Smooth muscle cell (in vitro differentiated cells): Measurements from ENCODE around the gene SNAPIN. TPM values are rescaled to one million over a fixed set of nuclear protein-coding genes. Genes with fewer than 3 reads are reported as not detected.
A peak's percentile ranks its signal among the peaks of the same experiment; 100 is the strongest.
"Not testable (repeated sequence)": the region's sequence is repeated elsewhere in the genome, so short reads cannot be mapped to it uniquely, and the experiment has no call there.

Experiments
- DNase-seq: peaks from one replicate; lab custom pipeline; 2025; ENCODE audit not compliant: unreplicated experiment; lab: John Stamatoyannopoulos, UW
- H2AFZ ChIP-seq: fragments of 200-600 bp; sonication (generic); 2 replicates; pipeline ENCODE4 v1.6.0; 2016; ENCODE audit warnings: antibody characterized with exemption, low read depth, mild to moderate bottlenecking
- H3F3A ChIP-seq: fragments of 200-600 bp; sonication (generic); 2 replicates; pipeline ENCODE4 v1.6.0; 2017; ENCODE audit warnings: antibody characterized with exemption, low read depth
- H3K27ac ChIP-seq: fragments of 200-600 bp; sonication (generic); 2 replicates; pipeline ENCODE4 v1.5.1; 2016; ENCODE audit warnings: low read depth, mild to moderate bottlenecking
- H3K27me3 ChIP-seq: fragments of 200-600 bp; sonication (generic); 2 replicates; pipeline ENCODE4 v1.6.1; 2016; ENCODE audit warnings: low read depth, mild to moderate bottlenecking
- H3K36me3 ChIP-seq: fragments of 200-600 bp; sonication (generic); 2 replicates; pipeline ENCODE4 v1.5.1; 2016; ENCODE audit warnings: low read depth
- H3K4me1 ChIP-seq: fragments of 200-600 bp; sonication (generic); 2 replicates; pipeline ENCODE4 v1.5.1; 2016; ENCODE audit warnings: low read depth
- H3K4me2 ChIP-seq: fragments of 200-600 bp; sonication (generic); 2 replicates; pipeline ENCODE4 v1.6.0; 2016; ENCODE audit warnings: mild to moderate bottlenecking
- H3K4me3 ChIP-seq: fragments of 200-600 bp; sonication (generic); 2 replicates; pipeline ENCODE4 v1.5.1; 2016; ENCODE audit warnings: mild to moderate bottlenecking
- H3K79me2 ChIP-seq: fragments of 200-600 bp; sonication (generic); 2 replicates; pipeline ENCODE4 v1.6.0; 2016; ENCODE audit warnings: low read depth, mild to moderate bottlenecking
- H3K9ac ChIP-seq: fragments of 200-600 bp; sonication (generic); 2 replicates; pipeline ENCODE4 v1.6.0; 2016; ENCODE audit warnings: low read depth
- H3K9me3 ChIP-seq: fragments of 200-600 bp; sonication (generic); replicated peaks from 2 replicates; pipeline ENCODE4 v1.5.1; 2016; ENCODE audit warnings: low read depth
- H4K20me1 ChIP-seq: fragments of 200-600 bp; sonication (generic); 2 replicates; pipeline ENCODE4 v1.6.0; 2016; ENCODE audit warnings: low read depth
- WGBS: methylation state at CpG from one replicate; pipeline ENCODE4 v1.1.7; 2016; ENCODE audit warnings: low lambda C conversion rate; 5-methylcytosine and 5-hydroxymethylcytosine counted together
- polyA plus RNA-seq: library from polyadenylated mRNA; unstranded; fragments of >200 nt; fragmentation: Nextera tagmentation; extraction: Ambion mirVana; gene quantifications from 2 replicates; pipeline ENCODE4 v1.2.1, GENCODE V29; 2016
- total RNA-seq: library from RNA; depleted of rRNA; stranded (reverse); fragments of >200 nt; gene quantifications from 2 replicates; pipeline ENCODE4 v1.2.3, GENCODE V29; 2014
- TF ChIP-seq, protein P1 (sequence below): fragments of 200-600 bp; sonication (generic); IDR thresholded peaks from 2 replicates; pipeline ENCODE4 v1.5.1; 2017; ENCODE audit warnings: borderline replicate concordance, mild to moderate bottlenecking, antibody characterized with exemption; ENCODE audit not compliant: insufficient read depth, poor library complexity, severe bottlenecking

The SNAPIN gene
- total and polyA plus RNA-seq, 2 experiments from 2014 or later: 52.0 to 65.5 TPM

DNA sequence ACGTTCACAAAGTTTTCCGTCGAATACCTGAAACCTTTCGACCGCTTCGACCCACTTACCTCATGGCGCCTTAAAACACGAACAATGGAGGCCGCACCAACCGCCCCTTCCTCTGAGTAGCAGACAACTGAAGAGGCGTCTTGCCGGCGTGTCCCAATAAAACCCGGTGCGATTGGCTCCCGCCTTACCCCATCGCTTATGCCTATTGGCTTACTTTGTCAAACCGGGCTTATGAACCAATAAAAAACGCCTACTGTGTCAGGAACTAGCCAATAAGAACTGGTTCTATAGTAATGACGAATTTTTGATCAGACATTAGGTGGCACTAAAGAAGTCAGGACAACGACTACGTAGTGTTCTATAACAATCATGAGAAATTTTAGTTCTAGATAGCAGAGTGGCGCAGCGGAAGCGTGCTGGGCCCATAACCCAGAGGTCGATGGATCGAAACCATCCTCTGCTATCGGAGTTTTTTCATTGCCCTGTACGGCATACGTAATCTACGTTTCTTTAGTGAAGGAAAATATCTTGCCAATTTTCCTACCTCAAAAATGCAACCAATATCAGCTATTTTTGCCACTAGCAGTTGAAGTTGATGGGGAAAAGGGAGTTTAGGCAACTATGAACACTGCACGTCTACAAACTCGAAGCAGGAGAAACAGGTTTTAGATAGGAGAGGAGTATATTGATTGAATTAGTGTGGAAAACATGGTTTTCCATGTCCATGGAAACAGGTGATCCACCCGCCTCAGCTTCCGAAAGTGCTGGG is 12.5 kb downstream of the SNAPIN start, which contains the start of gene ILF2:
Gene ILF2 (minus strand): TSS at position 135 of the 769 bp plus-strand sequence. CDS start 71 bp downstream, at position 64.
- H3K79me2 ChIP-seq: peaks cover 39% of the 10 kb centered on the region
- peaks cover 10% of the 10 kb centered on the region for H4K20me1 ChIP-seq
- H3K4me1 ChIP-seq: peaks cover 10% of the 10 kb centered on the region
- H2AFZ ChIP-seq: peak within 1 kb of the TSS; percentile 87
- H3K27me3 ChIP-seq: no peaks in the 10 kb centered on the region
- no peaks in the 10 kb centered on the region for H3K36me3 ChIP-seq
- WGBS: under 1% methylated on average over 35 of the region's 35 CpGs
- H3K4me2 ChIP-seq: peak within 1 kb of the TSS; percentile 93
- peak within 1 kb of the TSS; percentile 94 for H3K9ac ChIP-seq
- H3F3A ChIP-seq: peaks cover 8% of the 10 kb centered on the region
- TF ChIP-seq, protein P1, sequence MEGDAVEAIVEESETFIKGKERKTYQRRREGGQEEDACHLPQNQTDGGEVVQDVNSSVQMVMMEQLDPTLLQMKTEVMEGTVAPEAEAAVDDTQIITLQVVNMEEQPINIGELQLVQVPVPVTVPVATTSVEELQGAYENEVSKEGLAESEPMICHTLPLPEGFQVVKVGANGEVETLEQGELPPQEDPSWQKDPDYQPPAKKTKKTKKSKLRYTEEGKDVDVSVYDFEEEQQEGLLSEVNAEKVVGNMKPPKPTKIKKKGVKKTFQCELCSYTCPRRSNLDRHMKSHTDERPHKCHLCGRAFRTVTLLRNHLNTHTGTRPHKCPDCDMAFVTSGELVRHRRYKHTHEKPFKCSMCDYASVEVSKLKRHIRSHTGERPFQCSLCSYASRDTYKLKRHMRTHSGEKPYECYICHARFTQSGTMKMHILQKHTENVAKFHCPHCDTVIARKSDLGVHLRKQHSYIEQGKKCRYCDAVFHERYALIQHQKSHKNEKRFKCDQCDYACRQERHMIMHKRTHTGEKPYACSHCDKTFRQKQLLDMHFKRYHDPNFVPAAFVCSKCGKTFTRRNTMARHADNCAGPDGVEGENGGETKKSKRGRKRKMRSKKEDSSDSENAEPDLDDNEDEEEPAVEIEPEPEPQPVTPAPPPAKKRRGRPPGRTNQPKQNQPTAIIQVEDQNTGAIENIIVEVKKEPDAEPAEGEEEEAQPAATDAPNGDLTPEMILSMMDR: no peak
- H3K9me3 ChIP-seq: no peaks in the 10 kb centered on the region
- DNase-seq: peak; percentile 84
- H3K4me3 ChIP-seq: peak within 1 kb of the TSS; percentile 75
- H3K27ac ChIP-seq: peak within 1 kb of the TSS; percentile 80

DNA sequence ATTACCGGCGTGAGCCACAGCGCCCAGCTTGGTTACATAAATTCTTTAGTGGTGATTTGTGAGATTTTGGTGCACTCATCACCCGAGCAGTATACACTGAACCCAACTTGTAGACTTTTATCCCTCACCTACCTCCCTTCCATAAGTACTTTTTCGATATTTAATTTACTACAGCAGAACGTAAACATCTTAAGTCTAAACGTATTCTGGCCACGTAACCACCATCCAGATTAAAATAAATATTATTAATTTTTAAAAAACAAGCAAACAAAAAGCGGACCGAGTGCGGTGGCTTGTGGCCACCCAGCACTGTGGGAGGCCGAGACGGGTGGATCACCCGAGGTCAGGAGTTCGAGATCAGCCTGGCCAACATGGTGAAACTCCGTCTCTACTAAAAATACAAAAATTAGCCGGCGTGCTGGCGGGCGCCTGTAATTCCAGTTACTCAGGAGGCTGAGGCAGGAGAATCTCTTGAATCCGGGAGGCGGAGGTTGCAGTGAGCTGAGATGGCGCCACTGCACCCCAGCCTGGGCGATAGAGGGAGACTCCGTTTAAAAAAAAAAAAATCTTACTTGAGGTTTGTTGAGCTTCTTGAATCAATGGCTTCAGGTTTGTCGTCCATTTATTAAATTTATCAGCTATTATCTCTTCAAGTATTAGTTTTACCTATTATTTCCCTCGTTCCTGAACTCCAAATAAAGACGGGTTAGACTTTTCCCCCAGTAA is 13.3 kb downstream of the SNAPIN start:
- not testable (repeated sequence) for DNase-seq, H3K27me3 ChIP-seq, H3K36me3 ChIP-seq, H3K9me3 ChIP-seq, H3F3A ChIP-seq
- peaks cover 10% of the 10 kb centered on the region for H3K4me1 ChIP-seq
- H2AFZ ChIP-seq: peak overlapping the region; percentile 87
- peaks cover 10% of the 10 kb centered on the region for H4K20me1 ChIP-seq
- 13% methylated on average over 28 of the region's 28 CpGs for WGBS
- H3K79me2 ChIP-seq: peaks cover 38% of the 10 kb centered on the region
- peak overlapping the region; percentile 30 for H3K9ac ChIP-seq
- peak overlapping the region; percentile 62 for H3K4me3 ChIP-seq
- peak overlapping the region; percentile 80 for H3K27ac ChIP-seq
- H3K4me2 ChIP-seq: peak overlapping the region; percentile 69

DNA sequence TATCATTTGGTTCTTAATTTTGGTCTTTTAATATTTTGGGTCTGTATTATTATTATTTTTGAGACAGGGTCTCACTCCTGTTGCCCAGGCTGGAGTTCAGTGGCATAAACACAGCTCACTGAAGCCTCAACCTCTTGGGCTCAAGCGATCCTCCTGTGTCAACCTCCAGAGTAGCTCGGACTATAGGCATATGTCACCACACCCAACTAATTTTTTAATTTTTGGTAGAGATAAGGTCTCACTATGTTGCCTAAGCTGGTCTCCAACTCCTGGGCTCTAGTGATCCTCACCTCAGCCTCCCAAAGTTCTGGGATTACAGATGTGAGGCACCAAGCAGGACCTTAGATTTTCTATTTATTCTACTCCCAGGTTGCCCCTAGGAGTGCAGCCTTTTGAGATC is 15.0 kb downstream of the SNAPIN start:
- TF ChIP-seq, protein P1: no peak
- Histone ChIP-seq H3K27ac (no peak overlapping the region), H3K27me3 (peaks cover 8% of the 10 kb centered on the region), H3K4me1 (peaks cover 17% of the 10 kb centered on the region), H3K79me2 (peaks cover 22% of the 10 kb centered on the region), H3K36me3 (no peaks in the 10 kb centered on the region), H3K9me3 (no peaks in the 10 kb centered on the region), H3K4me2 (no peak overlapping the region), H3K4me3 (no peak overlapping the region), H3K9ac (no peak overlapping the region), H2AFZ (no peak overlapping the region), H4K20me1 (peaks cover 8% of the 10 kb centered on the region), H3F3A (no peaks in the 10 kb centered on the region)
- 92% methylated on average over 2 of the region's 2 CpGs for WGBS
- no peak for DNase-seq
